OCI-M2 (cell line): Measurements from ENCODE around the gene MTIF2.
"Not testable (repeated sequence)": the region's sequence is repeated elsewhere in the genome, so short reads cannot be mapped to it uniquely, and the experiment has no call there.

Experiments used
- DNase-seq: peaks from one replicate; lab custom pipeline; 2025; ENCODE audit not compliant: unreplicated experiment; lab: John Stamatoyannopoulos, UW

MTIF2 gene

DNA sequence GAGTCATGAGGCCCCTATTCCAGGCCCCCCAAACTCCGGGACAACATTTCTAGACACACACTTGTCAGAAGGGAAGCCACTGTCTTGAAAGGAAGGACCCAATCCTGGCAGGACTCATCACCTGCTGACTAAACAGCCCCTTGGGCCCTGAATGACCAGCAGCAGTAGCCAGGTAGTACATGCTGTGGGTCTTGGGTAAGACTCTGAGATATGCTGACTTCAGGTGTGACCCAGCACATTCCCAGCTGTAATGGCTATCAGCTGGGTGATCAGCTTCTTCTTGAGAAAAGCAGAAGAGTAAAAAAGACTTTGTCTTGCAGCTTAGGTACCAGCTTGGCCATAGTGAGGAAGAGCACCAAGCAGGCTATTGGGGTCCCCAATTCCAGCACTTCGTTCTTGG is 72.5 kb downstream of the MTIF2 start:
- DNase-seq: no peak

DNA sequence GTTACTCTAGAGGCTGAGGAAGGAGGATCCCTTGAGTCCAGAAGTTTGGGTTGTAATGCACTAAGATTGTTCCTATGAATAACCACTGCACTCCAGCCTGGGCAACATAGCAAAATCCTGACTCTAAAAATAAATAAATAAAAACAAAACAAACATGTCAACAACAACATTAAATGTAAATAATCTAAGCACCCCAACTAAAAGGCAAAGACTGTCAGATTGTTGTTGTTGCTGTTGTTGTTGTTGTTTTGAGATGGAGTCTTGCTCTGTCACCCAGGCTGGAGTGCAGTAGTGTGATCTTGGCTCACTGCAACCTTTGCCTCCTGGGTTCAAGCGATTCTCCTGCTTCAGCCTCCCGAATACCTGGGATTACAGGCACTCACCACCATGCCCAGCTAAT is 77.1 kb downstream of the MTIF2 start:
- not testable (repeated sequence) for DNase-seq

DNA sequence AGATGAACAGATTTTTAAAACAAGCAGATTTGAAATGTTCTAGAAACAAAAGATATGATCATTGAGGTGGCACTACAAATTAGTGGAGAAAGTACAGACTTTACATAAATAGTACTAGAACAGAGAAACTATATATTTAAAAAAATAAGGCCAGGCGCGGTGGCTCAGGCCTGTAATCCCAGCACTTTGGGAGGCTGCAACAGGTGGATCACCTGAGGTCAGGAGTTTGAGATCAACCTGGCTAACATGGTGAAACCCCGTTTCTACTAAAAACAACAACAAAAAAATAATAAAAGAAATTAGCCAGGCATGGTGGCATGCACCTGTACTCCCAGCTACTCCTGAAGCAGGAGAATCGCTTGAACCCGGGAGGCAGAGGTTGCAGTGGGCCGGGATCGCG is 82.2 kb downstream of the MTIF2 start:
- DNase-seq: not testable (repeated sequence)
